Erythroblast (primary cell): Measurements from ENCODE around the gene TBX2.
"Not testable (repeated sequence)": the region's sequence is repeated elsewhere in the genome, so short reads cannot be mapped to it uniquely, and the experiment has no call there.

Source experiments
- DNase-seq, 2 experiments: peaks; one replicate each; lab custom pipeline; 2025; lab: John Stamatoyannopoulos, UW
- GATA1 ChIP-seq: IDR thresholded peaks from 2 replicates; pipeline ENCODE4 v1.6.1; 2011; ENCODE audit warnings: low read depth, mild to moderate bottlenecking, control low read depth, low read length, moderate library complexity
- POLR2A ChIP-seq: IDR thresholded peaks from 2 replicates; pipeline ENCODE4 v1.6.1; 2011; ENCODE audit warnings: mild to moderate bottlenecking, low read length

Gene TBX2

DNA sequence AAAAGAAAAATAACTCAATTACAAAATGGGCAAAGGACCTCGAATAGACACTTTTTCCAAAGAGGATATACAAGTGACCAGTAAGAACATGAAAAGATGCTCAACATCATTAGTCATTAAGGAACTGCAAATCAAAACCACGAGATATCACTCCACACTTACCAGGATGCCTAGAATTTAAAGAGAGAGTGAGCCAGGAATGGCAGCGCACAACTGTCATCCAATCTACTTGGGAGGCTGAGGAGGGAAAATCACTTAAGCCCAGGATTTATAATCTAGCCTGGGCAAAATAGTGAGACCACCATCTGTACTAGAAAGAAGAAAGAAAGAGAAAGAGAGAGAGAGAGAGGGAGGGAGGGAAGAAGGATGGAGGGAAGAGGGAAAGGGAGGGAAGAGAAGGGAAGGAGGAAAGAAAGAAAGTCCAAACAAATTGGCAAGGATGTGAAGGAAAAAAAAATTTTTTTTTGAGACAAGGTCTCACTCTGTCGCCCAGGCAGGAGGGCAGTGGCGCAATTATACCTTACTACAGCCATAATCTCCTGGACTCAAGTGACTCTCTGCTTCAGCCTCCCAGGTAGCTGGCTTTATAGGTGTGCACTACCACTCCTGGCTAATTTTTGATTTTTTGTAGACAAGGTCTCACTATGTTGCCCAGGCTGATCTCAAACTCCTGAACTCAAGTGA is 22.6 kb downstream of the TBX2 start:
- TF ChIP-seq GATA1, result no peak
- TF ChIP-seq POLR2A, result no peak
- no peak for DNase-seq

DNA sequence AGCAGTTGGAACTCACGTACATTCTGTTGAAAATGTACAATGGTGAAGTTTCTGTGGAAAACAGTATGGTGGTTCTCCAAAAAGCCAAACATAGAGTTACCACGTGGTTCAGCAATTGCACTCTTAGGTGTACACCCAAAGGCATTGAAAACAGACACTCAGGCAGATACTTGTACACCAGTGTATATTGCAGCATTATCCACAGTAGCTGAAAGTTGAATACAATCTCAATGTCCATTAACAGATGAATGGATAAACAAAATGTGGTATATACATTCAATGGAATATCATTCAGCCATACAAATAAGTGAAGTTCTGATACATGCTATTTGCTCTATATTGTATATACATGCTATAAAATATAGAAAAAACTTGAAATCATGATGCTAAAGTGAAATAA is 23.2 kb downstream of the TBX2 start:
- TF ChIP-seq POLR2A, result no peak
- TF ChIP-seq GATA1, result no peak
- DNase-seq, result no peak

DNA sequence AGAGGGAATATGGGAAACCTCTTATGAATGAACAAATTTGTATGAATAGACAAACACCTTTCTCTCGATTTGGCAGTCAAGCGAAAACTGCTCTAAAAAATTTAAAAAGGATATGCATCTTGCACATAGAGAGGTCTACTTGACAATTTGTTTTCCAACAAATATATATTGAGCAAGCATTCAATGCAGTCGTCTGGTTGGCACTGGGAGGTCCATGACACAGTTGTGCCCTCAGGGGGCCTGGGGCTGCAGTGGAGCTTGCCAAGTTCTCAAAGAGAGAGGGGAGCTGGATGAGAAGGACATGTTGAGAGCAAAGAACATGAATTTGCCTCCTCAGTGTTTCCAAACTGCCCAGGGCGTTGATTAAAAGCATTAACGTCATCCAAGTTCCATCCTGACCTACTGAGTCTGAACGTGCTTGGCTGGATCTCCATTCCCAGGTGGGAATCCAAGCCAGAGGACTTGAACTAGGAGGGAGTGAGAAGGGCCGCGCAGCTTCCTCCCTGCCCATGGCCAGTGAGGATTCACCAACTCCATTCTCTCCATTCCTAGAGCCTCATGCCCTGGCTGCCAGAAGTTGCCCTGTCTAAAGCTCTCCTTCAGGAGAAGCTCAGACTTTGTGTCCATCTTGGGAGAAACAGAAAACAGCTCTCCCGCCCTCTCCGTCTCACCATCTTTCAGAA is 24.5 kb downstream of the TBX2 start:
- no peak for DNase-seq
- no peak for TF ChIP-seq POLR2A
- TF ChIP-seq GATA1, result no peak

DNA sequence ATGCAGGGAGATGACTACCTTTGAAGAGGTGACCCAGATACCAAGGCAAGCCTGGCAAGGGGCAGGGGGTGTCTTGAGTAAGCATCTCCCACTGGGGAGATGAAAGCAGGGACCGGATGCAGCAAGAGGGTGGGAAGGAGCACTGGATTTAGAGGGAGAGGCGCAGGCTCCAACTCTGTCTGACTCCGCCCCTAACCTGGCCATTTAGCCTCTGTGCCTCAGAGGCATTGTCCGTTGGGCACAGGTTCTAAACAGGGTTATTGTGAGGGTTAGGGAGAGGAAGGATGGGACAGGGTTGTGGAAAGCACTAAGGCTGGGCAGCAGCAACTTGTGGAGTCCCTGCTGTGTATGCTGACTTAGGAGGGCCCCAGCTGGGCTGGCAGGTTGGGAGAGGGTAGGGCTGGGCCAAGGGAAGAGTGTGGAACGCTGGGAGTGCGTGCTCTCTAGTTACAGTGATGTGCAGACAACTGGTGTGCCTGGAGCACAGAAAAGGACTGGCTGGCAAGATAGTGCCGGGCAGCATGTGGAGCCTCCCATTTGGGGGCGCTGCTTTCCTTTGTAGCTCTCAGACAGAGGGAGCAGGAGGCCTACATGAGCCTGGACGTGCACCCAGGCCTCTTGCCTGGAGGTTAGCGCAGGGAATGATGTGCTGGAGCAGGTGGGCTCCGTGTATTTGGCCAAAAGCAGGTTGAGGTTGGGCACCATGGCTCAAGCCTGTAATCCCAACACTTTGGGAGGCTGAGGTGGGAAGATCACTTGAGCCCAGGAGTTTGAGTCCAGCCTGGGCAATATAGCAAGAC is 26.2 kb downstream of the TBX2 start:
- TF ChIP-seq POLR2A (no peak), GATA1 (no peak)
- DNase-seq, result no peak

GRCh38 chr17:61426482-61427304 is 27.1 kb downstream of the TBX2 start:
- TF ChIP-seq GATA1 (no peak), POLR2A (no peak)
- no peak for DNase-seq

- TF ChIP-seq GATA1 (no peak), POLR2A (no peak)
- DNase-seq, result no peak
These were observed 27.9 kb downstream of the TBX2 start for GRCh38 chr17:61427567-61427966.

DNA sequence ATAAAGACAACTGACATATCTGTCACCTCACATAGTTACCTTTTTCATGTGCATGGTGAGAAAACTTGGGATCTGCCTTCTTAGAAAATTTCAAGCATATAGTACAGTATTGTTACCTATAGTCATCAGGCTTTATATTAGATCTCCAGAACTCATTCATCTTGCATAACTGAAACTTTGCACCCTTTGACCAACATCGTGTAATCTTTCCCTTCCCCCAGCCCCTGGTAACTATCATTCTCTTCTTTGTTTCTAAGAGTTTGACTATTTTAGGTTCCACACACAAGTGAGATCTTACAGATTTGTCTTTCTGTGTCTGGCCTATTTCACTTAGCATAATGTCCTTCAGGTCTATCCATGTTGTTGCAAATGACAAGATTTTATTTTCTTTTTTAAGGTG is 29.6 kb downstream of the TBX2 start:
- no peak for DNase-seq
- no peak for TF ChIP-seq POLR2A
- no peak for TF ChIP-seq GATA1

DNA sequence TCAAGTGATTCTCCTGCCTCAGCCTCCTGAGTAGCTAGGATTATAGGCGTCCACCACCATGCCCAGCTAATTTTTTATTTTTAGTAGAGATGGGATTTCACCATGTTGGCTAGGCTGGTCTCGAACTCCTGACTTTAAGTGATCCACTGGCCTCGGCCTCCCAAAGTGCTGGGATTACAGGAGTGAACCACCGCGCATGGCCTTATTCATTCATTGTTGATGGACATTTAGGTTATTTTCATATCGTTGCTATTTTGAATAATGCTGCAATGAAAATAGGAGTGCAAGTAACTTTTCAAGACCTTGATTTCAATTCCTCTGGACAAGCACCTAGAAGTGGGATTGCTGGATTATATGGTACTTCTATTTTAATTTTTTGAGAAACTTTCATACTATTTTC is 30.2 kb downstream of the TBX2 start:
- not testable (repeated sequence) for DNase-seq

DNA sequence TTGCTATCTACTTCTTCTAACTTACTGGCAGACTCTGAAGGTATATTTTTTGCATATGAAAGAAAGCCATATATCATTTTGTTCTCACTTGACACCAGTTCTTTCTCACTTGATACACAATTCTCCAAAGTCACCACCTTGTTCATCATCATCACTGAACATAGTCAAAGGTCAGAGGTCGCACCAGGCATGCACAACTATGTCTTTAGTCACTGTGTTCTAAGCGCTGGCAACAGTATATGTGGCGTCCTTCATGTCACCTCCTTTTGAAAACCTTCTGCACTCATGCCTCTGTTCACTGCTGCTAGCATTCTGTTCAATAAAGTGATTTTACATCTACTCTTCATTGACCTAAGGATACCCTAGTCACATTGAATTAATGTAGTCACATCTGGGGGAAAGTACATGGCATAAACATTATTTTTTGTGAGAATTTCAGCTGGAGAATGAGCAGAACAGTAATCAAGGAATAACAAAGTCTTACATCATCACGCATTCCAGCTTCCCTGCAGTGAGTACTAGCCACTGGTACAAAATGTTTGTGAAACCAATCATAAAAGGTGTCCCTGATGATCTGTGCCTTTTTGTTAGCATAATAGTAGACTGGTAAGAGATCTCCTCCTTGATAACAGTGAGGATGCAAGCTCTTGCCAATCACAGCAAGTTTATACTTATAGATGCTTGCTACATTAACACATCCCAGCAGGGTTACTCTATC is 32.1 kb downstream of the TBX2 start:
- no peak for DNase-seq
- TF ChIP-seq GATA1, result no peak
- TF ChIP-seq POLR2A, result no peak

DNA sequence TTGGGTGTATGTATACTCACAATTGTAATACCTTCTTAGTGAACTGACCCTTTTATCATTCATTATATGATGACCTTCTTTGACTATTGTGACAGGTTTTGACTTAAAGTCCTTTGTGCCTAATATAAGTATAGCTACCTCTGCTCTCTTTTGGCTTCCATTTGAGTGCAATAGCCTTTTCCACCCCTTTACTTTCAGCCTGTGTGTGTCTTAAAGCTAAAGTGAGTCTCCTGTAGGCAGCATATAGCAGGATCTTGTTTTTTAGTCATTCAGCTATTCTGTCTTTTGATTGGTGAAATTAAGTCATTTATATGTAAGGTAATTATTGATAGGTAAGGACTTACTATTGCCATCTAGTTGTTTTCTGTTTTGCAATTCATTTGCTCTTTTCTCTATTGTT is 36.6 kb downstream of the TBX2 start:
- TF ChIP-seq GATA1, result no peak
- no peak for TF ChIP-seq POLR2A
- no peak for DNase-seq

DNA sequence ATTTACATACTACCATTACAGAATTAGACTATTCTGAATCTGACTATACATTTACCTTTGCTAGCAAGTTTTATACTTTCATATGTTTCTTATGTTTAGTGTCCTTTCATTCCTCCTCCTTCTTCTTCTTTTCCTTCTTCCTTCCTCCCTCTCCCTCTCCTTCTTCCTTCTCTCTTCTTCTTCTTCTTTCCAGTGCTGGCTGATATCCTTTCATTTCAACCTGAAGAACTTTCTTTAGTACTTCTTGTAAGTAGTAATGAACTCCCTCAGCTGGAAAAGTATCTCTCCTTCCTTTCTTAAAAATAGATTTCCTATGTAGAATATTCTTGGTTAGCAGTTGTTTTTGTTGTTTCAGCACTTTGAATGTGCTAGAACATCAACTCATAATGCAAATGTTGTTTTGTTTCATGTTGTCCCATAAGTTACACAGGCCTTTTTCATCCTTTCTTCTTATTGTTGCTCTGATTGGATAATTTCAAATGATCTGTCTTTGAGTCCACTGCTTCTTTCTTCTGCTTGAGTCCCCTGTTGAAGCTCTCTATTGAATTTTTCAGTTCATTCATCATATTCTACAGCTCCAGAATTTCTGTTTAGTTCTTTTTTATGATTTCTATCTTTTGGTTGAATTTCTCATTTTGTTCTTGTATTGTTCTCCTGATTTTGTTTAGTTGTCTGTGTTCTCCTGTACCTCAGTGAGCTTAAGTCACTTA is 37.5 kb downstream of the TBX2 start:
- TF ChIP-seq GATA1 (no peak), POLR2A (no peak)
- no peak for DNase-seq

GRCh38 chr17:61440697-61441096 is 41.1 kb downstream of the TBX2 start:
- DNase-seq, result no peak
- TF ChIP-seq POLR2A, result no peak
- no peak for TF ChIP-seq GATA1

DNA sequence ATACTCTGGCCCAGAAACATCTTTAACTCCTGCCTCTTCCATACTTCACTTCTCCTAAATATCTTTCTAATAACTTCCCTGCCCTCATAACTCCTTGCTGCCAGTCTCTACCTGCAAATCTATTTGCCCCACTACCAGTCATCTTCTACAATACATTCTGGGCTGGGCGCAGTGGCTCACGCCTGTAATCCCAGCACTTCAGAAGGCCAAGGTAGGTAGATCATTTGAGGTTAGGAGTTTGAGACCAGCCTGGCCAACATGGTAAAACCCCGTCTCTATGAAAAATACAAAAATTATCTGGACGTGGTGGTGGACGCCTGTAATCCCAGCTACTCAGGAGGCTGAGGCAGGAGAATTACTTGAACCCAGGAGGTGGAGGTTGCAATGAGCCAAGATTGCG is 41.9 kb downstream of the TBX2 start:
- not testable (repeated sequence) for DNase-seq
